ENCODE data around the gene CDK14. TPM values are rescaled to one million over a fixed set of nuclear protein-coding genes. Genes with fewer than 3 reads are reported as not detected.

CDK14 gene
- total and polyA plus RNA-seq, 5 donors from 2014 or later, result 0.58 to 4.0 (median 2.3) TPM

DNA sequence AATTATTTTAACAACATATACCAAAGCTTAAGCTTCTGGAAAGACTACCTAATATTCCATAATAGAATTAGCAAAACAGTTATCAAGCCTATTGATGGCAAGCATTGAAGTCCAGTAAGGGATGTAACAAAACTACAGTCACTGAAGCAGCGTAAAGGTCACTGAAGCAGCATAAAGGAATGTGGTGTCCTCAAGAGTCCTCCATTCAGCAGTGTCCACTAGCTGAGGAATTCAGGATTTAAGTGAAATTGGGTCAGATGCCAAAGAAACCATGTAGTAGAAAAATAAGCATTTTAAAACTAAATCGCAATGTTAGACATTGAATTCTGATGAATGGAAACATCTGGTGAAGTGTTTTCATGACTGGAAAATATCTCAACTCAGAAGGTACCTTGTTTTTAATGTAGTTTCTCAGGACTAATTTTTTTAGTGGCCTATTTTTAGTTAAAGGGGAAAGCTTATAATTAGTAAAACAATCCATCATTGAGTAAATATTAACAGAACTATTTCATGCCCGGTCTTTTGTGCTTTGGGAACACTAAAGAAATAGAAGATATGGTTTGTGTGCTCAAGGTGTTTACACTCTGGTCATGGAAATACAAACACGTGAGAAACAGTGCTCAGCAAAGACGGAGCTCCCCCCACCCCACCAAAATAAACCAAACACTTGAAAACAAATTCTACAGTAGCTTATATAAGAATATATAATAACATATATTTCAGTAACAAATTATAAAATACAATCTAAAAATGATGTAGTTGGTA is 121.4 kb downstream of the CDK14 start:
- no peaks in the 10 kb centered on the region for H3K36me3 Mint-ChIP-seq
- no peaks in the 10 kb centered on the region for H3K27me3 Mint-ChIP-seq
- ATAC-seq (ENCODE audit: low read depth in 2 of 2), result no peak

DNA sequence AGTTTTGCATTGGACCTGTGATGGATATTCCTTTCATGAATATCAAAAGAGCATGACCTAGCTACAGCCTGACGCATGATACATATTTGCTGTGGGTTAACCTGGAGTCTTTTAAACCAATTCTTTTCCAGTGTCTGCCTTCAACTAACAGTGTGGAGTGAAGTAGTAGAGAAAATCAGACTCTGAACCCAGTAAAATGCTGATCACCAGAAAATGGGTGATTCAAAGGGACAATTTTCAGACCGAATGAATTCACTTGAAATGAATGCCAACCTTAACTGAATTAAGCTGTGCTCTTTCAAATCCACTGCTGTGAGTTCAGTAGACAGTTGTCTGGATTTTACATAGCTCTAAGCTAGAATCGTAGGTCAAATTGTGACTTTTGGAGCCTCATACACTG is 123.0 kb downstream of the CDK14 start:
- H3K9me3 Mint-ChIP-seq, result peaks cover 0 to 4% (median 0%) of the 10 kb centered on the region in 7 donors
- Histone ChIP-seq H3K36me3 (ENCODE audit: control insufficient read depth, insufficient read depth, low read length) (no peaks in the 10 kb centered on the region), H3K4me3 (ENCODE audit: low read depth, low read length) (no peak overlapping the region), H3K4me1 (ENCODE audit: control insufficient read depth, insufficient read depth, low read length, poor library complexity, severe bottlenecking) (no peaks in the 10 kb centered on the region), H3K27me3 (ENCODE audit: control insufficient read depth, insufficient read depth, low read length) (no peaks in the 10 kb centered on the region), H3K27ac (ENCODE audit: insufficient read depth, low read length, poor library complexity, severe bottlenecking) (no peak overlapping the region), H3K9me3 (ENCODE audit: control insufficient read depth in 2 of 2, low read length in 2 of 2) (no peaks in the 10 kb centered on the region)
- DNase-seq (no peak), ATAC-seq (ENCODE audit: low read depth in 2 of 2) (no peak)
- no peak overlapping the region for H3K4me3 Mint-ChIP-seq
- no peaks in the 10 kb centered on the region for H3K36me3 Mint-ChIP-seq
- no peaks in the 10 kb centered on the region for H3K27me3 Mint-ChIP-seq
- peaks cover 0 to 6% (median 0%) of the 10 kb centered on the region in 4 donors for H3K4me1 Mint-ChIP-seq
- H3K27ac Mint-ChIP-seq, result no peak overlapping the region

More for the DNA sequence above, 121.4 kb downstream of the CDK14 start:
- Mint-ChIP-seq H3K27ac (no peak overlapping the region), H3K4me1 (no peaks in the 10 kb centered on the region), H3K9me3 (peaks cover 0 to 7% (median 0%) of the 10 kb centered on the region in 7 donors), H3K4me3 (no peak overlapping the region)
- Histone ChIP-seq H3K4me1 (ENCODE audit: control insufficient read depth, insufficient read depth, low read length, poor library complexity, severe bottlenecking) (no peaks in the 10 kb centered on the region), H3K36me3 (ENCODE audit: control insufficient read depth, insufficient read depth, low read length) (no peaks in the 10 kb centered on the region), H3K4me3 (ENCODE audit: low read depth, low read length) (no peak overlapping the region), H3K27ac (ENCODE audit: insufficient read depth, low read length, poor library complexity, severe bottlenecking) (no peak overlapping the region), H3K9me3 (ENCODE audit: control insufficient read depth in 2 of 2, low read length in 2 of 2) (no peaks in the 10 kb centered on the region), H3K27me3 (ENCODE audit: control insufficient read depth, insufficient read depth, low read length) (no peaks in the 10 kb centered on the region)
- DNase-seq, result no peak

DNA sequence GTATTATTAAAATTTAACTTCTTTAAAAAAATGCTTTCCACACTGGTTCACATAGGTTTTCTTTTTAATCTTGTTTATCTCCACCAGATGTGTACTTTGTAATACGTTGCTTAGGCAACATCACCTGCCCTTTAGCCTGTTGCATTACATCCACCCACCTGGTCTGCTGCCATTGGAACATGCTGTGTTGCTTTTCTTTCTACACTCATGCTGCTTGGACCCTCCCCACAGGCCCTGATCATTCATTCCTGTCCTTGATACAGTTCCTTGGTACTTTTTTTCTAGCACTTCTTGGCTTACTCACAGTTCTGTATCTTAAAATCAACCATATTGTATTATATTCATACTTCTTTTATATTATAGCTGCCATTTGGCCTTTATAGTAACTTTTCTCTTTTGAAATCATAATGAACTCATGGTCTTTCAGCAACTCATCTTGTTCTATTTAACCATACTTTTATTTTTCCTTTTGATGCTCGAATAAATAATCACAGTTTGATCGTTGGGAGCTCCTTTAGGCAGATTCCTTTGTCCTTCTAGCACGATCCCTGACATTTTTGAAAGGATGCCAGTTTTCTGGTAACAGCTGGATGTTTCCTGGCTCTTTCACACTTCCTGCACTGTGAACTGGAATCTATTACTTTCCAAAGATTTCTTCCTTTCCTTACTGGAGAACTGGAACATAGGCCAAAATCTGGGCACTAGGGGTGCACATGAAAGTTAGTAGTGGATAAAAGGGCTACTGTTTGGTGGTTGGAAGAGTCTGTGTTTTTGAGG is 125.1 kb downstream of the CDK14 start:
- no peaks in the 10 kb centered on the region for H3K4me1 ChIP-seq (ENCODE audit: control insufficient read depth, insufficient read depth, low read length, poor library complexity, severe bottlenecking)
- no peak overlapping the region for H3K4me3 ChIP-seq (ENCODE audit: low read depth, low read length)
- Mint-ChIP-seq H3K27ac (no peak overlapping the region), H3K9me3 (peaks cover 0 to 4% (median 0%) of the 10 kb centered on the region in 7 donors), H3K36me3 (no peaks in the 10 kb centered on the region), H3K27me3 (no peaks in the 10 kb centered on the region), H3K4me3 (no peak overlapping the region), H3K4me1 (peaks cover 0 to 6% (median 0%) of the 10 kb centered on the region in 4 donors)
- ATAC-seq (ENCODE audit: low read depth in 2 of 2) (no peak), DNase-seq (no peak)
- H3K27me3 ChIP-seq (ENCODE audit: control insufficient read depth, insufficient read depth, low read length), result no peaks in the 10 kb centered on the region
- H3K36me3 ChIP-seq (ENCODE audit: control insufficient read depth, insufficient read depth, low read length), result no peaks in the 10 kb centered on the region
- H3K27ac ChIP-seq (ENCODE audit: insufficient read depth, low read length, poor library complexity, severe bottlenecking), result no peak overlapping the region
- H3K9me3 ChIP-seq (ENCODE audit: control insufficient read depth in 2 of 2, low read length in 2 of 2), result no peaks in the 10 kb centered on the region

DNA sequence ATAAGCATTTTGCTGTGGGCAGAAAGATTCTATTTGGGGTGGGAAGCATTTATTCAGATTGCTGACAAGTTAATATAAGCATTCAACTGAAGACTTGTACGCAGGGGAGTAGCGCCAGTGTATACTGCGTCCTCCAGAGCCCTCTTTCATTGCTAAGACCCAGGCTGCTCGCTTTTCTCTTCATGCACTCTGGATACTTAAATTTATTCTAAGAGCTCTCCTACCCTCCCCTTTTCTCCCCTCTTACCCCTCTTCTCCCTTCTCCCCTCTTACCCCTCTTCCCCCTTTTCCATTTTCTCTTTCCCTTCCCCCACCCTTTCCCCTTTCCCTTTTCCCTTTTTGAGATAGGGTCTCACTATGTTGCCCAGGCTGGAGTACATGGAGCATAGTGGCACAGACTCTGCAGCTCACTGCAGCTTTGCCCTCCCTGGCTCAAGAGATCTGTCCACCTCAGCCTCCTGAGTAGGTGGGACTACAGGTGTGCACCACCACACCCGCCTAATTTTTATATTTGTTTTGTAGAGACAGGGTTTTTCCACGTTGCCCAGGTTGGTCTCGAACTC is 125.8 kb downstream of the CDK14 start:
- H3K36me3 ChIP-seq (ENCODE audit: control insufficient read depth, insufficient read depth, low read length), result no peaks in the 10 kb centered on the region
- H3K9me3 Mint-ChIP-seq, result peaks cover 0 to 4% (median 1%) of the 10 kb centered on the region in 7 donors
- H3K27ac ChIP-seq (ENCODE audit: insufficient read depth, low read length, poor library complexity, severe bottlenecking), result no peak overlapping the region
- peaks cover 0 to 6% (median 0%) of the 10 kb centered on the region in 4 donors for H3K4me1 Mint-ChIP-seq
- H3K27me3 Mint-ChIP-seq, result no peaks in the 10 kb centered on the region
- H3K4me3 Mint-ChIP-seq, result no peak overlapping the region
- no peaks in the 10 kb centered on the region for H3K4me1 ChIP-seq (ENCODE audit: control insufficient read depth, insufficient read depth, low read length, poor library complexity, severe bottlenecking)
- DNase-seq (no peak), ATAC-seq (ENCODE audit: low read depth in 2 of 2) (no peak)
- no peaks in the 10 kb centered on the region for H3K9me3 ChIP-seq (ENCODE audit: control insufficient read depth in 2 of 2, low read length in 2 of 2)
- no peak overlapping the region for H3K4me3 ChIP-seq (ENCODE audit: low read depth, low read length)
- no peak overlapping the region for H3K27ac Mint-ChIP-seq
- H3K36me3 Mint-ChIP-seq, result no peaks in the 10 kb centered on the region
- no peaks in the 10 kb centered on the region for H3K27me3 ChIP-seq (ENCODE audit: control insufficient read depth, insufficient read depth, low read length)

DNA sequence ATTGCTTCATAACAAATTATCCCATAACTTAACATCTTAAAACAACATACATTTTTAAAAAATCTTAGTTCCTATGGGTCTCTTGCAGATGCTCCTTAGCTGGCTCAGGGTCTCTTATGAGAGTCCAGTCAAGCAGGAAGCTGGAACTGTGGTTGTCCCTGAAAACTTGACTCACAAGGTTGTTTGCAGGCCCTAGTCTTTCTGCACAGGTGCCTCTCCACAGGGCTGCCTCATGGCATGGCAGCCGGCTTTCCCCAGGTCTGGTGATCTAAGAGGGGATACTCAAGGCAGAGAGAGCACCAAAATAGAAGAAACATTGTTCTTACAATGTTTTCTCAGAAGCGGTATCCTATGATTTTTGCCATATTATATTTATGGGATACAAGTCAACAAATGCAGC is 127.1 kb downstream of the CDK14 start:
- Mint-ChIP-seq H3K27ac (no peak overlapping the region), H3K4me3 (no peak overlapping the region), H3K36me3 (no peaks in the 10 kb centered on the region), H3K9me3 (peaks cover 0 to 5% (median 1%) of the 10 kb centered on the region in 7 donors), H3K27me3 (no peaks in the 10 kb centered on the region), H3K4me1 (peaks cover 0 to 6% (median 0%) of the 10 kb centered on the region in 4 donors)
- ATAC-seq (ENCODE audit: low read depth in 2 of 2), result no peak
- Histone ChIP-seq H3K36me3 (ENCODE audit: control insufficient read depth, insufficient read depth, low read length) (no peaks in the 10 kb centered on the region), H3K27ac (ENCODE audit: insufficient read depth, low read length, poor library complexity, severe bottlenecking) (no peak overlapping the region), H3K4me3 (ENCODE audit: low read depth, low read length) (no peak overlapping the region), H3K27me3 (ENCODE audit: control insufficient read depth, insufficient read depth, low read length) (no peaks in the 10 kb centered on the region), H3K9me3 (ENCODE audit: control insufficient read depth in 2 of 2, low read length in 2 of 2) (no peaks in the 10 kb centered on the region), H3K4me1 (ENCODE audit: control insufficient read depth, insufficient read depth, low read length, poor library complexity, severe bottlenecking) (no peaks in the 10 kb centered on the region)
- no peak for DNase-seq

DNA sequence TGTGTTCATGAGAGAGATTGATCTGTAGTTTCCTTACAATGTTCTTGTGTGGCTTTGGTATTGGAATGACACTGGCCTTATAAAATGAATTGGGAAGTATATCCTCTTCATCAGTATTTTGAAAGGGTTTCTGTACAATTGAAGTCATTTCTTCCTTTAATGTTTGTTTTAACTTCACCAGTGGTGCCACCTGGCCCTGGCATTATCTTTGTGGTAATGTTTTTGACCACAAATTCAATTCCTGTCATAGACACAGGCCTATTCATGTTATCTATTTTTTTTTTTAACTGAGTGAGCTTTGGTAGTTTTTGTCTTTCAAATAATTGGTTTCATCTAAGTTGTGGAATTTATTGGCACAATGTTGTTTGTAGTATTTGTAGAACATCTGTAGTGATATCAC is 127.7 kb downstream of the CDK14 start:
- no peaks in the 10 kb centered on the region for H3K36me3 ChIP-seq (ENCODE audit: control insufficient read depth, insufficient read depth, low read length)
- ATAC-seq (ENCODE audit: low read depth in 2 of 2), result no peak
- no peak overlapping the region for H3K4me3 ChIP-seq (ENCODE audit: low read depth, low read length)
- no peaks in the 10 kb centered on the region for H3K27me3 ChIP-seq (ENCODE audit: control insufficient read depth, insufficient read depth, low read length)
- H3K27ac ChIP-seq (ENCODE audit: insufficient read depth, low read length, poor library complexity, severe bottlenecking), result no peak overlapping the region
- Mint-ChIP-seq H3K4me1 (peaks cover 0 to 6% (median 0%) of the 10 kb centered on the region in 4 donors), H3K9me3 (peaks cover 0 to 7% (median 1%) of the 10 kb centered on the region in 7 donors), H3K4me3 (peak overlapping the region in 1 of 4 donors; percentile 37), H3K27me3 (no peaks in the 10 kb centered on the region), H3K27ac (no peak overlapping the region), H3K36me3 (no peaks in the 10 kb centered on the region)
- H3K9me3 ChIP-seq (ENCODE audit: control insufficient read depth in 2 of 2, low read length in 2 of 2), result no peaks in the 10 kb centered on the region
- H3K4me1 ChIP-seq (ENCODE audit: control insufficient read depth, insufficient read depth, low read length, poor library complexity, severe bottlenecking), result no peaks in the 10 kb centered on the region
- DNase-seq, result no peak

DNA sequence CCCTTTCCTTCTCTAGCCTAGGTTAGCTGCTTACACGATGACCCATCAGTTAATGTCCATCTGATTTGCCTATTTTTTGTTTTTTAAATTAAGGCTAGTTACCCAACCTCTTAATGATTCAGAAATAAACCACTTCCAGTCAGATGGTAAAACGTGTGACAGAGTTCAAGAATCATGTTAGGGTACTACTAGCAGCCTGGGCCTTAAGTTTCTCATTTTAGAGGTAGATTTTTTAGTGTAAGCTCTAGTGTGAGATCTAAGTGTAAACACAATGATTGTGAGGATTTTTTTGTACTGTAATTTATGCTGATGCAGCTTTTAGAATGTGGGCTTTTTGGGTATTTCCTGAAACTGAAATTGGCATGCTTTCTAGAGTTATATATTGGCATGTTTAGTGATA is 130.0 kb downstream of the CDK14 start:
- Mint-ChIP-seq H3K27me3 (no peaks in the 10 kb centered on the region), H3K4me3 (no peak overlapping the region), H3K36me3 (no peaks in the 10 kb centered on the region), H3K4me1 (peaks cover 0 to 6% (median 0%) of the 10 kb centered on the region in 4 donors), H3K9me3 (peaks cover 0 to 10% (median 2%) of the 10 kb centered on the region in 7 donors), H3K27ac (no peak overlapping the region)
- ATAC-seq (ENCODE audit: low read depth in 2 of 2) (no peak), DNase-seq (no peak)
- Histone ChIP-seq H3K9me3 (ENCODE audit: control insufficient read depth in 2 of 2, low read length in 2 of 2) (no peaks in the 10 kb centered on the region), H3K27ac (ENCODE audit: insufficient read depth, low read length, poor library complexity, severe bottlenecking) (no peak overlapping the region), H3K36me3 (ENCODE audit: control insufficient read depth, insufficient read depth, low read length) (no peaks in the 10 kb centered on the region), H3K4me3 (ENCODE audit: low read depth, low read length) (no peak overlapping the region), H3K27me3 (ENCODE audit: control insufficient read depth, insufficient read depth, low read length) (no peaks in the 10 kb centered on the region), H3K4me1 (ENCODE audit: control insufficient read depth, insufficient read depth, low read length, poor library complexity, severe bottlenecking) (no peaks in the 10 kb centered on the region)
